GM04503 (cell line): ENCODE measurements around the gene FGFRL1.

Experiments used
- DNase-seq: peaks from one replicate; pipeline ENCODE4 v3.0.0-alpha.2; 2012; ENCODE audit warnings: low read depth

Gene FGFRL1

DNA sequence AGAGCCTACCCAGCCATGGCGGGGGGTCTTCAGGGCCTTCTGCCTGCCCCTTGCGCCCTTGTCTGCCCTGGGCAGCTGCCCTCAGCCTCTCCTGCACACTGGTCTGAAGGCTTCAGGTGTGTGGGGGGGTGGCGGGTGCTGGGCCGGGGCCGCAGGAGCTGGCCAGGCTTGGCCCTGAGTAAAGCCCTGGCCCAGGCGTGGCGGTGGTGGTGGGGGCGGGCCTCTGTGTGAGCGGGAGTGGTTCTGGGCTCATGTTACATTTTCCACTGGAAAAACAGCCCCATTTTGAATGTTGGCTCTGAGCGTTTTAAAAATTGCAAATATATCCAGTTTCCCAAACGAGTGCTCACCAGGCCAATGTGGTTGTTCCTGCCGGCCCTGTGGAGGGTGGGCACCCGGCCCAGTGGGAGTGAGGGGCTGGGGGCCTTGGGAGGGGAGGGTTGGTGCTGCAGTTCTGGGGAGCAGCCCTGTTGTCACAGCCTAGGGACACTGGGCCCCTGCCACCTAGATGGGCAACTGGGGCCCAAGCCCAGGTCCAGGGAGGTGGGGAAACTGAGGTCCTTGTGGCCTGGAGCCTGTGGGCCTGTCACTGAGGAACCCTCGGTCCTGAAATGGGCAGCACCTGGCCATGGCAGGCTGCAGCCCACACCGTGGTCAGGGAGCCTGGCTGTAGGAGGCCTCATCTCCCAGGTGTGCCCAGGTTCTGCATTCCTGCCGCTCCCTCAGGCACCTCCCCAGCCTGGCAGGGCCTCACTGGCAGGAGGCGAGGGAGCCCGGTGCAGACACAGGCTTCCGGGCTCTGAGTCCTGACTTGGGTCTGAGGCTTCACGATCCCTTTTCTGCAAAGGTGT is 28.3 kb downstream of the FGFRL1 start:
- no peak for DNase-seq

DNA sequence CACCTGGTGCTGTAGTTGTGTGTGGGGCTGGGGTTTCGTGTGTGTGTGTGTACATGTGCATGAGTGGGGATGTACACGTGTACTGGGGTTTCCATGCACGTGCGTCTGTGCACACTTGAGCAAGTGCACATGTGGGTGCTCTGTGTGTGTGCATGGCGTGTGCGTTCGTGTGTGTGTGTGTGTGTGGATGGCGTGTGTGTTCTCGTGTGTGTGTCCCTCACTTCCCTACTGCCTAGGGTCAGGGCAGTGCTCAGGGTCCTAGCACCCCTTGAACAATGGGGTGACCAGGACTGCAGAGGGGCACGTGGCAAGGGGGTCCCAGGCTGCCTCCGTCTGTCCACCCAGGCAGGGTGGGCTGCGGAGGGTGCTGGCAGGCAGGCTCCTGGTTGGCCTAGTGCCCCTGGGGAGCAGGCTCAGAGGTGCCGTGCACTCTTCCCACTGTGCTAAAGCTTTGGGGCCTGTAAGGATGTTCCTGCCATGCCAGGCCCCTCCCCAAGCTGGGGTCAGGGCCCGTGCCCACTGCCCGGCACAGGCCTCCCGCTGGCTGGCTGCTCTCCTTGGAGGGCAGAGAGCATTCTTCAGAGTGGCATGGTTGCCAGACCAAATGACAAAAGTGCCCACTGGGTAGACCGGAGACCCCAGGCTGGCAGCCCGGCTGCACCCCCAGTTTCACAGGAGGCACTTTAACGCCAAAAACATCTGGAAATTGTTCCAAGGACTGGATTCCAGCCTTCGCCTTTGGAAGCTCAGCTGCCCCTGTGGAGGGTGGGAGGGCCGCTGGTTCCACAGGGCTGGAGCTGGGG is 29.1 kb downstream of the FGFRL1 start:
- no peak for DNase-seq

- no peak for DNase-seq
Observed at GRCh38 chr4:1041147-1041935, 29.9 kb downstream of the FGFRL1 start.

- DNase-seq, result no peak
Observed at GRCh38 chr4:1041936-1042330, 30.5 kb downstream of the FGFRL1 start.

DNA sequence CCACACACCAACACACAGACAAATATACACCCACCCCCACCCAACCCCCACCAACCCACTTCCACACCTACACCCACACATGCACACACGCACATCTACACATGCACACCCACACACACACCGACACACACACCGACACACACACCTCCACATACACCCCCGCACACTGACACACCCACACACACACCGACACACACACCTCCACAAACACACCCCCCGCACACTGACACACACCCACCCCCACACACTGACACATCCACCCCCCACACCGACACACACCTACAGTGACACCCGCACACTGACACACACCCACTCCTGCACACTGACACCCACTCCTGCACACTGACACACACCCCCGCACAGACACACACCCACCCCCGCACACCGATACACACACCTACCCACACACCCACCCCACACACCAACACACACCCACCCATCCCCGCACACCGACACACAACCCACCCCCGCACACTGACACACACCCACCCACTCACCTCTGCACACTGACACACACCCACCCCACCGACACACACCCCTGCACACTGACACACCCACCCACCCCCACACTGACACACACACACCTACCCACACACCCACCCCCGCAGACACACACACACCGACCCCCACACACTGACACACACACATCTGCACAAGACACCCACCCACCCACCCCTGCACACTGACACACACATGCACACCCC is 31.1 kb downstream of the FGFRL1 start:
- no peak for DNase-seq

GRCh38 chr4:1043162-1043561 is 31.7 kb downstream of the FGFRL1 start:
- DNase-seq, result no peak

GRCh38 chr4:1043651-1044468 is 32.4 kb downstream of the FGFRL1 start:
- peak; percentile 94 for DNase-seq

DNA sequence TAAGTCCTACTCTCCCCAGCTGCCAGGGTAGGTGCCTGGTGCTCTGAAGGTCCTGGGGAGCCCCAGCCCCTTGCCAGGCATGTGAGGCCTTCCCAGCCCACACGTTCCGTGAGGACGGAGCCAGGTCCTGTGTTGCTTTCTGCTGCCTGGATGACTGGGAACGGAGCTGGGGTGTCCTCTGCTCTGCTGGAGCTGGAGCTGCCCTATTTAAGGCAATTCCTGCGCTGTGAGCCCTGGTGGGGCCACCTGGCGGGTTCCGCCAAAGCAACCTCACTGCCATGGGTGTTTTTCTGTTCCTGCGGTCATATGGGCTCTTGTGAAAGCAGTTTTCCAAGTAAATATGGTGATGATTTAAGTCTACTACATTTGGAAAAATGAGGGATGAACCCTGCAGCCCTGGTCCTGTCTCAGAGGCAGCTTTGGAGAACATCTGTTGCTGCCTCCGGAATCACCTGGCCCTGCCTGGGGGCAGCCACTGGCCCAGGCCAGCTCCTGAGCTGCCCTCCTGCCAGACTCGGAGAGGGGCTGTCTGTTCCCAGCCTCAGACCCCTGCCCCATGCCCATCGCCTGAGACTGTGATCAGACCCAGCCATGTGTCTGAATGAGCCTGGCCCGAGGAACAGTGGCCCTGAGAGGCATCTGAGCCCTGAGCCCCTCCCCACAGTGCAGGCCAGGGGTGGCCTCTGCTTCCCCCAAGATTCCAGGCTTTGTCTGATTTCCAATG is 33.2 kb downstream of the FGFRL1 start:
- no peak for DNase-seq

DNA sequence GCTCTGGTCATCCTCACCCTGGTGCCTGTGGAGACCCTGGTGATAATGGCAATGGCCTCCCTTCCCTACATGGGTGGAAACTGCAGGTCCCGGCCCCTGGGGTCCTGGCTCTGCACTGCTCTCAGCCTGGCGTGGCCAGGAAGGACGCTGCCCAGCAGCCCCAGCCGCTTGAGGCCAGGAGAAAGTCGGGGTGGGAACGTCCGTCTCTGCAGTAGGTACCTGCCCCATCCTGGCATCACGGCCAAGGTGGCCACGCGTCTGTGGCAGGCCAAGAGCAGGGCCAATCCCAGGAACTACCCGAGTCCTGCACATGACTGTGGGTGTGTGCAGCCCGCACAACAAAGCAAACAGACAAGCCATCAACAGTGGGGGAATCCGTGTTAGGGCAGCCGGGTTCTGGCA is 33.8 kb downstream of the FGFRL1 start:
- no peak for DNase-seq

- no peak for DNase-seq
Observed at GRCh38 chr4:1045595-1046201, 34.3 kb downstream of the FGFRL1 start.

- peak; percentile 27 for DNase-seq
Observed at GRCh38 chr4:1046581-1047011, 35.2 kb downstream of the FGFRL1 start.

GRCh38 chr4:1047106-1047975 is 35.9 kb downstream of the FGFRL1 start:
- no peak for DNase-seq

DNA sequence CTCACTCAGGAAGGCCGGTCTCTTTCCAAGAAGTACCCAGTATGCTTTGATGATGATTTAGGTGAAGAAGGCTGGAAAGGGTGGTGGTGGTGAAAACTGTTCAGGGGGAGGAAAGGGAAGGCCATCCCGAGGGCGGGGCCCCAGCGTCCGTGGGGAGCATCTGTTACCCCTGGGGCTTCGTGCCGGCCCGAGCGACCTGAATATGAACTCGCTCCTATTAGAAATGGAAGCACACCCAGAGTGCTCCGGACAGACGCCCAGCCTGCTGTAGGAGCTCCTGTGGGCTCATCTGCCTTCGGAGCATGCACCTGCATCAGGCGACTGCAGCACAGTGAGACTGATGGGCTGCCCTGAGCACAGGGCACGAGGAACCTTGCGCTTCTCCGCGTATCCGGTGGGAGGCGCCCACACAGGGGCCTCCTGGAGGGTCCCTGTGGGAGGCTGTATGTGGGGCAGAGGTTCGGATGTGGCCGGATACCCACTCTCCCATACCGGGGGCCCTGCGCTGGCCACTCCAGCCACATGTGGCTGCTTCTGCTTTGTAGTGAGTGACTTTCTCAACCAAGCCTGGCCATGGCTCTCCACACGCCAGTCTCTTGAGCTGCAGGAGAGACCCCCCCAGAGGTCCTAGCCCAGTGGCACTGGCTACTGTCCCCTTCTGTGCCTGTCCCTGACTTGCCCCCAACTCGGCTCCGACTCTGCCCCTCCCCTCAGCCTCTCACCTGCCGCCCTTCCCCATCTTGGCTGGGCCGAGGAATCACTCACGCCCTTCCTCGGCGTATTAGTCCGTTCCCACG is 36.7 kb downstream of the FGFRL1 start:
- no peak for DNase-seq

DNA sequence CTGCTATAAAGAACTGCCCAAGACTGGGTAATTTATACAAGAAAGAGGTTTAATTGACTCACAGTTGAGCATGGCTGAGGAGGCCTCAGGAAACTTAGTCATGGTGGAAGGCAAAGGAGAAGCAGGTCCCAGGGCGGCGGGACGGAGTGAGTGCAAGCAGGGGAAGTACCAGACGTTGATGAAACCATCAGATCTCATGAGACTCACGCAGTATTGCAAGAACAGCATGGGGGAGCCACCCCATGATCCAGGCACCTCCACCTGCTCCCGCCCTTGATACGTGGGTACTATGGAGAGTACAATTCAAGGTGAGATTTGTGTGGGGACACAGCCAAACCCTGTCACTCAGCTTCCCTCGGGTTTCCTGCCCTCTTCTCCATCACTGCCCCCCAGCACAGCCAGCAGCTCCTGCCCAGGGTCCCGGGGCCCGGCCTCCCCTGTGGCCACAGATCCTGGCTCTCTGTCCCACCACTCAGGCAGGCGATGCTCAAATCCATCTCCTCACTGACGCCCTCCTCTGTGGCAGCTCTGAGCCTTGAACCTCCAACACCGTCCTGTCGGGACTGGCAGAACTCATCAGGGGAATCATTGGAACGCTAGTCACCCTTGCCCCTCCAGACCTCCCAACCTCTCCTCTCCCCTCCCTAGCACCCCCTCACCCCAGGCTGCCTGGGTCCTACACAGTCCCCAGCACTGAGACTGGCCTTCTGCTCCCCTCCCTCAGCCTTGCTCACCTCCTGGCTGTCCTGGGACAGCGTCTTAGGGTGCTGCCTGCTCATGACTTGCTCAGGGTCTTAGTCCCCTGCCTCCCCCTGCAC is 37.6 kb downstream of the FGFRL1 start:
- DNase-seq, result no peak

- DNase-seq, result no peak
Observed at GRCh38 chr4:1049591-1049905, 38.1 kb downstream of the FGFRL1 start.

DNA sequence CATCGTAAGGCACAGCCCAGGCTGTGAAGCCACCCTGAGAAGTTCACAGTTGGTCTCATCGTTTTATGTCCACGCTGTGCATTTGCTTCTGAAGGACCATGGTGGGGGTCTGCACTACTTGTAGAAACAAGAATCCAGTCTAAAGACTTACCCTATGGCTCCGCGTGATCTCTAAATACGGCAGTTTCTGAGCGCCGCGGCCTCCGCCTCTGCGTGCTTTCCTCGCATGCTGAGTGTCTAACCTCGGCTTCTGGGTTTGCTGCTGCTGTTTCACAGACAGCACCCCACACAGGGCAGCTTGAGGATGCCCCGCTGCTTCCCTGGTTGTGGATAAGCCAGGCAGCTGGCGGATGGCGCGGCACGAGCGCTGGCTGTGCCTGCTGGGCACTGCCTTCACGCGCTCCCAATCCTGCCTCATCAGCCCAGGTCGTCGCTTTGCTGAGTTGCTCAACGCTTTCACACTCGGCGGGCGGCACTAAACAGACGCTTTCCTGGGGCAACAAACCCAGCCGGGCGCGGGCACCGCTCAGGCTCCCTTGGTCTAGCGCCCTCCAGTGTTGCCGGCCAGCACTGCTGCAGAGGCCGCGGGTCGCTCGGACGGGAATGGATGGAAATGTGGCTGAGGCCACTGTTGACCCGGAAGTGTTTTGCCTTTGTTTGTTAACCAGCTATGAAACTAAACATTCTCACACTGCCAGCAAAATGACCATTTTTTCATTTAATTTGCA is 39.2 kb downstream of the FGFRL1 start:
- no peak for DNase-seq

DNA sequence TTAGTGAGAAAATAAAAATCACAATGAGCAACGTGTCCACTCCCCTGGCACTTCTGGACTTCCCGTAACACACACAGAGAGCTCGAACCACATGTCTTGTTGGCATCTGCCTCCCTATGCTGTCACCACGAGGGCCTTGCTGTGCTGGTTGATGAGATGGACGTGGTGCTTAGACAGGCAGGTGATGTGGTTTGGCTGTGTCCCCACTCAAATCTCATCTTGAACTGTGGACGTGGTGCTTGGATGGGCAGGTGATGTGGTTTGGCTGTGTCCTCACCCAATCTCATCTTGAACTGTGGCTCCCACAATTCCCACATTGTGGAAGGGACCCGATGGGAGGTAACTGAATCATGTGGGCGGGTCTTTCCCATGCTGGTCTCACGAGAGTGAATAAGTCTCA is 40.0 kb downstream of the FGFRL1 start:
- DNase-seq, result no peak
